WTC11 (cell line): ENCODE measurements around the gene C9orf72.

Source experiments
- CTCF ChIP-seq: fragments of 200-600 bp; IDR thresholded peaks from 2 replicates; pipeline ENCODE4 v1.8.0; 2022; ENCODE audit warnings: antibody characterized with exemption
- MAX ChIP-seq: sonication (generic); formaldehyde crosslinking; IDR thresholded peaks from 2 replicates; pipeline ENCODE4 v1.8.0; 2022; ENCODE audit warnings: mild to moderate bottlenecking, missing genetic modification reagents
- MLX ChIP-seq: sonication (generic); formaldehyde crosslinking; IDR thresholded peaks from 2 replicates; pipeline ENCODE4 v1.8.1; 2023; ENCODE audit warnings: mild to moderate bottlenecking, missing genetic modification reagents, moderate library complexity

GRCh38 chr9:27533311-27533710 is 40.0 kb downstream of the C9orf72 start:
- no peak for TF ChIP-seq MLX (CRISPR knock-in tag)
- TF ChIP-seq MAX = no peak
- TF ChIP-seq CTCF = no peak
